Activated CD4-positive, alpha-beta T cell treated with anti-CD3 and anti-CD28 coated beads for 36 hours (primary cell): ENCODE measurements around the gene PCGF3. TPM values are rescaled to one million over a fixed set of nuclear protein-coding genes. Genes with fewer than 3 reads are reported as not detected.

Source experiments
- ATAC-seq: fragments of 200-7000 bp; cut with Tn5 transposase; one replicate; pipeline ENCODE4 v1.10.0; 2021; ENCODE audit warnings: mild to moderate bottlenecking, moderate library complexity
- CTCF ChIA-PET: fragments of 350-600 bp; sonication (Branson Sonifier 250); formaldehyde crosslinking; loops from one replicate; lab custom pipeline; 2021; ENCODE audit warnings: antibody characterized with exemption; lab: Charles Lee
- POLR2A ChIA-PET: fragments of 350-600 bp; sonication (Branson Sonifier 250); formaldehyde crosslinking; loops from one replicate; lab custom pipeline; 2021; ENCODE audit warnings: antibody characterized with exemption, inconsistent platforms; lab: Charles Lee
- DNase-seq: peaks from one replicate; pipeline ENCODE4 v3.0.0-alpha.2; 2020
- H3K27ac Mint-ChIP-seq: one replicate; pipeline ENCODE4 v1.8.0; 2021; ENCODE audit warnings: mixed read lengths
- H3K27me3 Mint-ChIP-seq: one replicate; pipeline ENCODE4 v1.8.0; 2021; ENCODE audit warnings: mixed read lengths
- H3K36me3 Mint-ChIP-seq: one replicate; pipeline ENCODE4 v1.8.0; 2021; ENCODE audit warnings: low read depth, mixed read lengths
- H3K4me1 Mint-ChIP-seq: one replicate; pipeline ENCODE4 v1.8.0; 2021; ENCODE audit warnings: mixed read lengths
- H3K4me3 Mint-ChIP-seq: one replicate; pipeline ENCODE4 v1.8.0; 2021; ENCODE audit warnings: mild to moderate bottlenecking, moderate library complexity, mixed read lengths
- H3K9me3 Mint-ChIP-seq: one replicate; pipeline ENCODE4 v1.8.0; 2021; ENCODE audit warnings: low read depth, mixed read lengths
- intact Hi-C, 2 experiments: fragments of 100-400 bp; cut with DNase I in 1 of 2; cut with micrococcal nuclease in 1 of 2; formaldehyde crosslinking; loops; one replicate each; pipeline versions ENCODE4 v1.14.2 to v1.15.1; 2022 to 2024; cut with DNase I, micrococcal nuclease
- total RNA-seq, 2 experiments: library from RNA; stranded (reverse); gene quantifications; one replicate each; pipeline ENCODE4 v1.2.3, GENCODE V29; 2021

The PCGF3 gene
- total RNA-seq, 2 experiments from 2014 or later: 20.6 to 22.5 TPM

DNA sequence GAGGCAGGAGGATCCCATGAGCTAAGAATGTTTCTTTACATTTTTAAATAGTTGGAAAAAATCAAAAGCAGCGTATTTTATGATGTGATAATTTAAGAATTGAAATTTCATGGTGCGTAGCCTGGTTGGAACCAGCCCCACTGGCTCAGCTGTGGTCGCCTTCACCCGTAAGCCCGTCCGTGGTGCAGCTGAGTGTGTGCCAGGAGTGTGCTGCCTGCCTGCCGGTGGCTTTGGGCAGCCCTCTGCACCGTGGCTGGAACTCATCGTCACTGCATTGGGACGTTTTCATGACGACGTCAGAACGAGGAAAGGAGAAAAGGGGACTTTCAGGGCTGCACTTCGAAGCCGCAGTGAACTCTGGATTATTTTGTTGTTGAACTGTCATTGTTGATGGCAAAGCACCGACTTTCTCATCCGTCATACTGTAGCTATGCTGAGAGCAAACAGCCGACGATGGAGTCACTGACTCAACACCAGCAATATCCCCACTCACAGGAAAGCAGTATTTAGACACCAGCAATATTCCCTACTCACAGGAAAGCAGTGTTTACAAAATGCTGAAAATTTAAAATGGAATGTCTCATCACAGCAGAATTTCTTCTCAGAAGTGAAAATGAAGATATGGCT lies 35.1 kb downstream of the PCGF3 start:
- H3K4me3 Mint-ChIP-seq: no peak overlapping the region
- DNase-seq: no peak
- ATAC-seq: no peak
- ChIA-PET POLR2A (no interaction called here), CTCF (interaction anchor here (1.1 to 1.9 kb wide), 4 partner anchors 12 to 191 kb away, joined by 3 to 5 read pairs (median 4); partner anchors contain the start of genes GAK and TMEM175)
- H3K36me3 Mint-ChIP-seq: peaks cover 2% of the 10 kb centered on the region
- H3K27ac Mint-ChIP-seq: no peak overlapping the region
- no peaks in the 10 kb centered on the region for H3K27me3 Mint-ChIP-seq
- intact Hi-C loops: loop anchor here (5.0 kb wide), 2 partner anchors 137 to 247 kb away; partner anchors contain the start of gene IDUA (in 1 of the 2)
- no peaks in the 10 kb centered on the region for H3K4me1 Mint-ChIP-seq
- H3K9me3 Mint-ChIP-seq: no peaks in the 10 kb centered on the region

DNA sequence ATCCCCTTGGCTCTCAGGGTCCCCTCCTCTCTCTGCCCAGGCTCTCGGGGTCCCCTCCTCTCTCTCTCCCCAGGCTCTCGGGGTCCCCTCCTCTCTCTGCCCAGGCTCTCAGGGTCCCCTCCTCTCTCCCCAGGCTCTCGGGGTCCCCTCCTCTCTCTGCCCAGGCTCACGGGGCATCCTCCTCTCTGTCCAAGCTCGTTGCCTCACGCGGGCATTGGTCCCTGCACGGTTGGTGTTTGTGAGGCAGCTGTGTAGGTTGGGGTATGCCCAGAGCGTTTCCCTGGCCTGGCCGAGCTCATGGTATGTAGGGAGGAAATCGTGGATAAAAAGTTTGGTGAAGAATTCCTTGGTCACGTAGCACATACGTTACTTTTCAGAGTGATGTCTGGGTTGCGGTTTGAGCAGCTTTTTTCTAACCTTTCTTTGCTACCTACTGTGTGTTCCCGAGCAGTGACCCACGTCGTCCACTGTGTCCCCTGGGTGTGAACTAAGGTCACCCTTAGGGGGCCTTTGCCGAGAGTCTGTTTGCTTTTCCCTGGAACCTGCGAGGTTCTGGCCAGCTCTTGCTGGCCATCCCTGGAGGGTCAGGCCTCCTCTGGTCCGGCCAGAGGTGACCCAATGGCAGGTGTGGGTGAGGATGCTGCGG lies 36.6 kb downstream of the PCGF3 start:
- no peak overlapping the region for H3K27ac Mint-ChIP-seq
- POLR2A ChIA-PET: no interaction called here
- peaks cover 2% of the 10 kb centered on the region for H3K36me3 Mint-ChIP-seq
- no peaks in the 10 kb centered on the region for H3K9me3 Mint-ChIP-seq
- DNase-seq (no peak), ATAC-seq (peak; percentile 35)
- no peak overlapping the region for H3K4me3 Mint-ChIP-seq
- intact Hi-C loops: loop anchor here (2.0 to 5.0 kb wide), 6 partner anchors 135 to 267 kb away; partner anchors contain the start of gene IDUA (in 2 of the 2)
- CTCF ChIA-PET: interaction anchor here (0.6 to 2.0 kb wide), 18 partner anchors 11 to 389 kb away, joined by 3 to 11 read pairs (median 4); partner anchors contain the start of genes GAK and TMEM175
- no peaks in the 10 kb centered on the region for H3K4me1 Mint-ChIP-seq
- H3K27me3 Mint-ChIP-seq: no peaks in the 10 kb centered on the region

DNA sequence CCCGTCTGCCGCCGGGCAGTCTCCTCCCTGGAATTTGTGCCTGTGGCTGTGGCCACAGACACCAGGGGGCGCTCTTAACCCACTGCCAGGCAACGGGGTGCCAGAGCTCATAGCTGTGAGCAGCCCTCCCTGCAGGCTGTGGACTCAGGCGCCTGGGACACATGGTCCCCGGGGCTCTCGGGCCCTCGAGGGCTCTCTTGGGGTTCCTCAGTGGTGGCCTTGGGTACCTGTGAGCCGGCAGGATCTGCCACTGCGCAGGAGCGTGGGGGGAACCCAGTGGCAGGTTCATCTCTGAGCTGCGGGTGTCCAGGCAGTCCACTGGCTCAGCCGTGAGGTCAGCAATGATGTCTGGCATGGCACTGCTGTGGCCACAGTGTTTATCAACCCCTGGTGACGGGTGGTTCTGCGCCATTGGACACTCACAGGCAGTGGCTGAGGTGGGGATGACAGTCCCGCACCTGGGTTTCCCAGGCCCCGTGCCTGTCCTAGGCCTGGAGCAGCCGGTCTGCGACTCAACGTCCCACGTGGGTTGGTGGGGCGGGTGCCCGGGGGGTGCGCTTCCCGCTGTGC lies 37.2 kb downstream of the PCGF3 start:
- Mint-ChIP-seq H3K27me3 (no peaks in the 10 kb centered on the region), H3K4me3 (no peak overlapping the region), H3K9me3 (no peaks in the 10 kb centered on the region), H3K27ac (no peak overlapping the region), H3K36me3 (peaks cover 4% of the 10 kb centered on the region), H3K4me1 (no peaks in the 10 kb centered on the region)
- ATAC-seq: peak; percentile 95
- intact Hi-C loops: loop anchor here (2.0 to 5.0 kb wide), 6 partner anchors 134 to 266 kb away; partner anchors contain the start of gene IDUA (in 2 of the 2)
- ChIA-PET POLR2A (no interaction called here), CTCF (interaction anchor here (0.5 to 2.0 kb wide), 16 partner anchors 11 to 510 kb away, joined by 3 to 11 read pairs (median 4); partner anchors contain the start of genes GAK and TMEM175)
- peak; percentile 89 for DNase-seq

DNA sequence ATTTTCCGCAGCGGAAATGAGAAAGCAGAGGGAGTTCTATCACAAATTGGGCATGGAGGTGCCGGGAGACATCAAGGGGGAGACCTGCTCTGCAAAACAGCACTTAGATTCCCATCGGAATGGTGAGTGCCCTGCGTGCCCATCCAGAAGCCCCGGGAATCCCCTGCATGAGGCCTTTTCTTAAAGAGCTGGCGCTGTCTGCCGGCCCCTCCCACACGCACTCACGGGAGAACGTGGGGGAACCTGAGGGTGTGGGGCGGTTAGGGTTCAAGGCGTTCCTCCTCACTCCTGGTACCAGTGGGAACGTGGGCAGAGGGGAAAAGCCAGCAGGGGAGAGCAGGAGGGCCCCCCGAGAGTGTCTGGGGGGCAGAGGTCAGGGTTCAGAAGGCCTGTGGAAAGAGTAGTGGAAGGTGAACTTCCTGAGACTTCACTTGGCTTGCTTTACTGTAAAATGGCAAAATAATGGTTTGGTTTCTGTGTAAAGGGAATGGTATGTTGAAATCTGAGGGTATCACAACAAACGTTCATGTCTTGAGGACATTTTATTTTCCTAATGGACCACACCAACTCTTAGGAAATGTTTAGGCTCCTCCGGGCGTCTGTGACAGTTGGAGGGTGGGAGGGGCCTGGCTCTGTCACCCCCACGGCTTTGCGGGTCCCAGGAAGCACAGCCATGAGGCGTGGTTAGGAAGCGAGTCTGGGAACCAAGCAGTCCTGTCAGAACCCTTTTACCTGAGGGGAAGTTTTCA lies 38.0 kb downstream of the PCGF3 start:
- Mint-ChIP-seq H3K4me1 (no peaks in the 10 kb centered on the region), H3K36me3 (peaks cover 11% of the 10 kb centered on the region), H3K27me3 (no peaks in the 10 kb centered on the region), H3K9me3 (no peaks in the 10 kb centered on the region), H3K27ac (no peak overlapping the region), H3K4me3 (no peak overlapping the region)
- intact Hi-C loops: loop anchor here (2.0 to 5.0 kb wide), 6 partner anchors 134 to 265 kb away; partner anchors contain the start of gene IDUA (in 2 of the 2)
- CTCF ChIA-PET: interaction anchor here (0.5 to 2.0 kb wide), 5 partner anchors 13 to 509 kb away, joined by 3 to 11 read pairs (median 4); no protein-coding TSS in a partner anchor
- POLR2A ChIA-PET: no interaction called here
- DNase-seq (no peak), ATAC-seq (no peak)

DNA sequence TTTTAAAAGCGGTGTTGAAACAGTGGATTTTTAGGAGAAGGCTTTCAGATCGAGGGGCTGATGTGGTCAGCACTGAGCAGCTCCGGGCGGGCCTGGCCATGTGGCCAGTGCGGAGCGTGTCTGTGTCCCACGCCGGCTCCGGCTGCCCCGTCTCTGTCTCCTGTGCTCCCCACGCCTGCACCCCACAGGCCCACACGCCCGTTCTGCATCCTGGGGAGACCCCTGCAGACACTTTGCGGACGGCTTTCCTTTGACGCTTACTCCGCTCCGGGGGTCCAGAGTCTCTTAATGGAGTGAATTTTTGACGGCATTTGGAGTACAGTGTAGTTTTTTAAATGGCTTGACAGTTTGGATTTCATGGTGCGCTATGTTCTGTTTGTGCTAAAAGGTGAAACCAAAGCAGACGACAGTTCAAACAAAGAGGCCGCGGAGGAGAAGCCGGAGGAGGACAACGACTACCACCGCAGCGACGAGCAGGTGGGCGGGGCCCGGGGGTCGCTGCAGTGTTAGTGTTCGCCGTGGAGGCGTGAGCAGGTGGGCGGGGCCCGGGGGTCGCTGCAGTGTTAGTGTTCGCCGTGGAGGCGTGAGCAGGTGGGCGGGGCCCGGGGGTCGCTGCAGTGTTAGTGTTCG lies 38.7 kb downstream of the PCGF3 start:
- intact Hi-C loops: loop anchor here (5.0 kb wide), 2 partner anchors 133 to 243 kb away; partner anchors contain the start of gene IDUA (in 1 of the 2)
- Mint-ChIP-seq H3K27ac (no peak overlapping the region), H3K27me3 (no peaks in the 10 kb centered on the region), H3K9me3 (no peaks in the 10 kb centered on the region), H3K4me3 (no peak overlapping the region), H3K4me1 (no peaks in the 10 kb centered on the region), H3K36me3 (peaks cover 11% of the 10 kb centered on the region)
- ChIA-PET CTCF (no interaction called here), POLR2A (no interaction called here)
- ATAC-seq: no peak
- no peak for DNase-seq

DNA sequence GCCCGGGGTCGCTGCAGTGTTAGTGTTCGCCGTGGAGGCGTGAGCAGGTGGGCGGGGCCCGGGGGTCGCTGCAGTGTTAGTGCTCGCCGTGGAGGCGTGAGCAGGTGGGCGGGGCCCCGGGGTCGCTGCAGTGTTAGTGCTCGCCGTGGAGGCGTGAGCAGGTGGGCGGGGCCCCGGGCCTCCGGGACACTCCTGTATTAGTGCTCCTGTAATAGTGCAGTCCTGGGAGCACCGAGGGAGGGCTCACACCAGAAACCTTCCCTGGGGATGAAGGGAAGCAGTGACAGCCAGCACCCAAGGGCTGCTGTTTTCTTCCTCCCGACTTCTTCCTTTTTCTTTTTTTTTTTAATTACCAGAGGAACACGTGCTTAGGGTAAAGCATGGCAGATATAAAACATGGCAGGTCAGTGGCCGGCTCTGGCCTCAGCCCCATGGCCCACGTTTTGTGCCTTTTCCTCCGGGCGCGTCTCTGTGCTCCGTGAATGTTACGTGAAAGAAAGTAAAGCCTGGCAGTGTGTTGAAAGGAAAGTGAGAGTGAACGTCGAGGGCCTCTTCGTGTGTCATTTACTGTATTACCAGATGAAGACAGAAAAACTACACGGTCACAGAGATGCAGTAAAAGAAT lies 42.0 kb downstream of the PCGF3 start:
- Mint-ChIP-seq H3K9me3 (no peaks in the 10 kb centered on the region), H3K4me1 (no peaks in the 10 kb centered on the region), H3K27ac (no peak overlapping the region), H3K27me3 (no peaks in the 10 kb centered on the region), H3K36me3 (peaks cover 15% of the 10 kb centered on the region), H3K4me3 (no peak overlapping the region)
- CTCF ChIA-PET: no interaction called here
- intact Hi-C loops: no loop called here
- DNase-seq: no peak
- no peak for ATAC-seq
- POLR2A ChIA-PET: no interaction called here

DNA sequence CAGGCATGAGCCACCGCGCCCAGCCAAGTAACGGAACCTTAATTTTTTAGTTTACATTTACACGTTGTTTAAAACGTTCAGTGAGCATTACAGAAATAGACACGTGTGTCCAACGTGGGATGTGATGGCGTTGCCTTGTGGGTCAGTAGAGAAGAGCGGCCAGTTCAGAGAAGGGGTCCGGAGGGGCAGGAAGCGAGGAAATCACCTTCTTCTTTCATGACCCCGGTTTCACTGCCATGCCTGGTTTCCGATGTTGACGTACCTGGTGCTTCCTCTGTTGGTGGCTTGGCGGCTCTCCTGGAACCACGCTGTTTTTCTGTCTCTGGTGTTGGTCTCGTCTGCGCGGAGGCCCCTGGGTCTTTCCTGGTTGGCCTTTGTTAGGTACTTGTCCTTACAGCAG lies 42.8 kb downstream of the PCGF3 start:
- no peak overlapping the region for H3K4me3 Mint-ChIP-seq
- H3K9me3 Mint-ChIP-seq: no peaks in the 10 kb centered on the region
- no peak for DNase-seq
- no peak overlapping the region for H3K27ac Mint-ChIP-seq
- H3K36me3 Mint-ChIP-seq: peaks cover 15% of the 10 kb centered on the region
- ChIA-PET CTCF (no interaction called here), POLR2A (no interaction called here)
- intact Hi-C loops: no loop called here
- H3K4me1 Mint-ChIP-seq: no peaks in the 10 kb centered on the region
- no peak for ATAC-seq
- no peaks in the 10 kb centered on the region for H3K27me3 Mint-ChIP-seq

DNA sequence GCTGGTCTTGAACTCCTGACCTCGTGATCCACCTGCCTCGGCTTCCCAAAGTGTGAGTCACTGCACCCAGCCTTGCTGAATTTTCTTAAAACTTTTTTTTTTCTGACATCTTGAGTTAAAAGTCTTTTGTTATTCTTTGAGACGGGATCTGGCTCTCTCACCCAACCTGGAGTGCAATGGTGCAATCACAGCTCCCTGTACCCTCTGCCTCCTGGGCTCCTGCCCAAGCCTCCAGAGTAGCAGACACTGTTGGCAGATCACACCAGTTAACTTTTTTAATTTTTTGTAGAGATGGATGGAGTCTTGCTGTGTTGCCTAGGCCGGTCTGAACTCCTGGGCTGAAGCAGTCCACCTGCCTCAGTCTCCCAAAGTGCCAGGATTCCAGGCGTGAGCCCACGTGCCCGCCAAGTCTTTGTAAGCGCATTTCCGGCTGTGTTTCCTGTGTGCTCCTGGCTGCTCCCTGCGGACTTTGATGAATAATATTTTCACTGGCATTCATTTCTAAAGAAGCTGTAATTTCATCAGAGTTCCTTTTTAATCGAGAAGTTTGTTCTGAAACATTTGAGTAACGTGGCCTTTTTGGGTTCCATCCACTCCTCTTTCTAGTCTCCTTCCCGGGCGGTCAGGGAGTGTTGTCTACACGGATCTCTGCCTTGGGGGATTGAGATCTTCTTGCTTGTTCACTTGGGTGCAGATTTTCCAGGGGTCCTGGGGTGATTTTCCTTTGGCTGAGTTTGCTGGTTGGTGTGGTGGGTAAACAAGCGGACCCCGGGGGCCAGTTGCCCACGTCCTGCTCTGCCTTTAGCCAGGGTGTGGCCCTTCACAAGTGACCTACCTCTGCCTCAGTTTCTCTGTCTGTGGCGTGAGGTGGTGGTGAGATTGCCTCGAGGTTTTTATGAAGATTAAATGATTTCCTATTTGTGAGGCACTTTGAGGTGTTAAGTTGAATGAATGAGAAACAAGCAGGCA lies 44.4 kb downstream of the PCGF3 start:
- Mint-ChIP-seq H3K36me3 (peaks cover 16% of the 10 kb centered on the region), H3K9me3 (no peaks in the 10 kb centered on the region), H3K27me3 (no peaks in the 10 kb centered on the region), H3K4me3 (no peak overlapping the region), H3K27ac (no peak overlapping the region), H3K4me1 (no peaks in the 10 kb centered on the region)
- POLR2A ChIA-PET: no interaction called here
- CTCF ChIA-PET: no interaction called here
- intact Hi-C loops: no loop called here
- no peak for ATAC-seq
- no peak for DNase-seq

DNA sequence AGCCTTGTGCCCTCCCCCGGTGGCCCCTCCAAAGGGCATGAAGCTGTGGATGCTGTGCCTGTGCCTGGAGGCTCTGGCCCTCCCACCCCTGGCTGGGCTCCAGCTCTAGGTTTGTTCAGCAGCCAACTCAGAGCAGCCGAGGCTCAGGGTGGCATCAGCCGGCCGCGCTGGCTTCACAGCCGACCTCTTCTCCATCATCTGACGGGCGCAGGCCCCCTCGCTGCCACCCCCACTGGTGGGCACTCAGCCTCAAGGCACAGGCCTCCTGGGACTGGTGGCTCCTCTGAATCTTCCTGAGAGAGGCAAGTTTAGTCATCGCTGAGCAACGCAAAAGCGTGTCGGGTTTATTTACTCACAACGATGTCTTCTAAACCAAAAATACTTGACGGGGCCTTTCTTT lies 46.0 kb downstream of the PCGF3 start:
- ATAC-seq (no peak), DNase-seq (no peak)
- Mint-ChIP-seq H3K27ac (no peak overlapping the region), H3K36me3 (peaks cover 16% of the 10 kb centered on the region), H3K27me3 (no peaks in the 10 kb centered on the region), H3K9me3 (no peaks in the 10 kb centered on the region), H3K4me1 (no peaks in the 10 kb centered on the region), H3K4me3 (no peak overlapping the region)
- ChIA-PET POLR2A (no interaction called here), CTCF (no interaction called here)
- intact Hi-C loops: no loop called here
